Subcutaneous adipose tissue (tissue), 4 donors: ENCODE measurements around the gene ENPP7. TPM values are rescaled to one million over a fixed set of nuclear protein-coding genes. Genes with fewer than 3 reads are reported as not detected.

Experiments used
- CTCF ChIP-seq: fragments of 450-650 bp; IDR thresholded peaks from one replicate; pipeline ENCODE4 v1.5.1; 2016; ENCODE audit warnings: low read depth, mild to moderate bottlenecking, control low read depth, antibody characterized with exemption, moderate library complexity
- total RNA-seq, 4 donors: library from RNA; depleted of rRNA; stranded (reverse); fragments of >200 nt; gene quantifications; one replicate each; pipeline ENCODE4 v1.1.0, GENCODE V29; 2016

Gene ENPP7
- total RNA-seq, 4 donors from 2014 or later = not detected

DNA sequence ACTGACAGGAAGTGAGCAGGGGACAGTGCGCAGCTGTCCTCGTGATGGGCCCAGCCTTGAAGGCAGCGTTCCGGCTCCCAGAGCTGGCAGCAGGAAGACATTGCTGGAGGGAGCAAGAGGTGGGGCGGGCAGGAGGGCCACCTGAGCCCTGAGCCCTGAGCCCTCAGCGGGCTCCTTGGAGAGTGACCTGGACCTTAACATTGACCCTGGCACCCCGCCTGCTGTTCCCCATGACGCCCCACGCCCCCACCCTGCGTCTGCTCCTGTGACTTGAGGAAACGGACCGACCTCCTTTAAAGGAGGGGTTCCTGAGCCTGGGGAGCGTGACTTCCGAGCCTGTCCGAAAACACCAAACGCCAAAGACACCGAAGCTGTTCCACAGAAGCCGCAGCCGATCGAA, 25.1 kb upstream of the ENPP7 start:
- TF ChIP-seq CTCF = no peak

GRCh38 chr17:79706931-79707850, 23.6 kb upstream of the ENPP7 start:
- no peak for TF ChIP-seq CTCF

GRCh38 chr17:79707931-79708891, 22.5 kb upstream of the ENPP7 start:
- no peak for TF ChIP-seq CTCF

GRCh38 chr17:79711715-79712305, 18.9 kb upstream of the ENPP7 start:
- no peak for TF ChIP-seq CTCF

DNA sequence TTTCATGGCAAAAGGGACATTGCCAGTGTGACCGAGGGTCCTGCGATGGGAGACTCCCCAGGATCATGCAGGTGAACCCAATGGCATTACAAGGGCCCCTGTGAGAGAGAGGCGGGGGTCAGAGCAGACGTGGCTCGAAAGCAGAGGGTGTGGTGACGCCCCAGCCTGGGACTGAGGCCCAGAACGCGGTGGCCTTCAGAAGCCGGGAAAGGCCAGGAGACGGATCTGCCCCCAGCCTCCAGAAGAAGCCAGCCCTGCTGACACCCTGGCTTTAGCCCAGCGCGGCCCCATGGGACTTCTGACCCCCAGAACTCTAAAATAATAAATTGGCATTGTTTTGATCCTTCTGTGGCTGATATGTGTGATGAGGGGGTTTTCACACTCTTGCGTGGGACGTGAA, 17.4 kb upstream of the ENPP7 start:
- no peak for TF ChIP-seq CTCF

DNA sequence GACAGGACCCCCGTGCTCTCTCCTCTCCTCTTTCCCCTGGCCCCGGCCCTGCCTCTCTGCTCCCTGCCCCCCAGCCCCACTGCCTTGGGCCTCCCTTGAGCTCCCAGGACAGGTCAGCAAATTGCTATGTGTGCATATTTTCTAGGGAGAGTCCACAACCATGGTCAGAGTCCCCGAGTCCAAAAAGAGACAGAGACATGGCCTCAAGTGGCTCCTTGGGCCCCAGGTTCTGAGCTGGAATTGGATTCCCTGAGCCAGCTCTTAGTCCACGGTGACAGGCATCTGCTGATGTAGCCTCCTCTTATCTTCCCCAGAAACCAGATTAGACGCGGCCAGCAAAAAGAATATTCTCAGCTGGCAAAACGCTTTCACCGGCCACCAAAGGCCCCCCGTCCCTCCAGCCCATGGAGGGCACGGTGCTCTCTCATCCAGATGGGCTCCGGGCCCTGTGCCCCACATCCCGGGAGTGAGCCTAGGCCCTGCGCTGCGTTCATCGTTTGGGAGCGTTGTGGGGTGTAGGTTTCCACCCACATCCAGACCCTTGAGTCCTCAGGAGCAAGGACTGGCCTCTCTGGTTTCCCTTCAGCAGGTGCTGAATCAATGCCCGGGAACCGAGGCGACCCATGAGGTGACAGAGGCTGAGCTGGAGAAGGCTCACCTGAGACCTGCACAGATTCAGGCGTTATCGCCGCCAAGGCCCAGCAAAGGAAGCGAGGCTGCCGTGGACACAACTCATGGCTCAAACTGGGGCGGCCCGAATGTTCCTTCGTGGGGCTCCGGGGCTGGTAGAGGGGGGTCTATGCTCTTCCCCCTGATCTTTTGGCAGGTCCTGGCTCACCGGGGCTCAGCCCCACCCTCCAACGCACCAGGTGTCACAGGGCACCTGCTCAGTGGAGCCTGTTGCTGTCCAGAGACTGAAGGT, 16.3 kb upstream of the ENPP7 start:
- TF ChIP-seq CTCF = no peak
